B cell (primary cell): ENCODE data around the gene ADARB2. TPM values are rescaled to one million over a fixed set of nuclear protein-coding genes. Genes with fewer than 3 reads are reported as not detected.

Experiments
- ATAC-seq: fragments of 200-7000 bp; cut with Tn5 transposase; one replicate; pipeline ENCODE4 v1.10.0; 2021; ENCODE audit warnings: low read depth, mild to moderate bottlenecking, moderate number of reproducible peaks, moderate library complexity
- CTCF ChIA-PET: fragments of 350-600 bp; sonication (Branson Sonifier 250); formaldehyde crosslinking; loops from one replicate; lab custom pipeline; 2021; ENCODE audit warnings: antibody characterized with exemption, inconsistent platforms; lab: Charles Lee
- POLR2A ChIA-PET: fragments of 350-600 bp; sonication (Branson Sonifier 250); formaldehyde crosslinking; loops from one replicate; lab custom pipeline; 2021; ENCODE audit warnings: antibody characterized with exemption; lab: Charles Lee
- DNase-seq: peaks from one replicate; pipeline ENCODE4 v3.0.0; 2013
- H2AFZ ChIP-seq: 2 replicates; pipeline ENCODE4 v1.6.1; 2012; ENCODE audit warnings: mild to moderate bottlenecking, low read depth, low read length; ENCODE audit not compliant: insufficient read depth, poor library complexity, severe bottlenecking
- H3K27ac ChIP-seq, 2 donors: 1 replicate in 1 of 2; 2 replicates in 1 of 2; pipeline ENCODE4 v1.5.1; 2012 to 2013; ENCODE audit warnings: low read length in 2 of 2, mild to moderate bottlenecking in 2 of 2, moderate library complexity in 1 of 2
- H3K27me3 ChIP-seq, 4 experiments: fragments of 200-600 bp in 1 of 4; sonication (generic) in 1 of 4; replicated peaks in 1 of 4; 1 replicate in 2 of 4; 2 replicates in 2 of 4; pipeline versions ENCODE4 v1.6.1 to v1.7.0; 2013 to 2016; ENCODE audit warnings: low read length in 3 of 4, mild to moderate bottlenecking in 2 of 4, mixed read lengths in 1 of 4, moderate library complexity in 1 of 4; ENCODE audit not compliant: insufficient read depth in 4 of 4, control insufficient read depth in 3 of 4; ENCODE audit errors: control extremely low read depth in 1 of 4
- H3K36me3 ChIP-seq, 2 experiments: replicated peaks in 1 of 2; 1 replicate in 1 of 2; 2 replicates in 1 of 2; pipeline versions ENCODE4 v1.6.1 to v1.7.1; 2013; ENCODE audit warnings: low read length in 1 of 2; ENCODE audit not compliant: insufficient read depth in 2 of 2, control insufficient read depth in 1 of 2; ENCODE audit errors: control extremely low read depth in 1 of 2, extremely low read depth in 1 of 2
- H3K4me1 ChIP-seq, 2 donors: fragments of 200-600 bp in 1 of 2; sonication (generic) in 1 of 2; 1 replicate in 1 of 2; 2 replicates in 1 of 2; pipeline versions ENCODE4 v1.5.1 to v1.6.1; 2013 to 2017; ENCODE audit warnings: low read length in 2 of 2; ENCODE audit not compliant: control insufficient read depth in 2 of 2, insufficient read depth in 2 of 2
- H3K4me2 ChIP-seq: replicated peaks from 2 replicates; pipeline ENCODE3; 2012; ENCODE audit warnings: mild to moderate bottlenecking, low read depth, low read length; ENCODE audit not compliant: poor library complexity, severe bottlenecking
- H3K4me3 ChIP-seq, 5 experiments: fragments of 200-600 bp in 1 of 5; sonication (generic) in 1 of 5; 1 replicate in 3 of 5; 2 replicates in 2 of 5; pipeline versions ENCODE4 v1.5.1 to v1.7.0; 2011 to 2016; ENCODE audit warnings: low read length in 4 of 5, mild to moderate bottlenecking in 4 of 5, low read depth in 2 of 5, control low read depth in 1 of 5, moderate library complexity in 1 of 5; ENCODE audit not compliant: insufficient read depth in 1 of 5; ENCODE audit errors: control extremely low read depth in 1 of 5, extremely low read depth in 1 of 5
- H3K79me2 ChIP-seq: fragments of 200-600 bp; sonication (generic); one replicate; pipeline ENCODE4 v1.6.0; 2016; ENCODE audit warnings: low read length; ENCODE audit not compliant: control insufficient read depth, insufficient read depth
- H3K9ac ChIP-seq: fragments of 200-600 bp; sonication (generic); 2 replicates; pipeline ENCODE4 v1.6.1; 2017; ENCODE audit warnings: mild to moderate bottlenecking, low read length, moderate library complexity
- H3K9me3 ChIP-seq, 3 donors: one replicate each; pipeline versions ENCODE4 v1.6.1 to v1.7.1; 2013; ENCODE audit warnings: low read length in 2 of 3; ENCODE audit not compliant: control insufficient read depth in 2 of 3, insufficient read depth in 1 of 3; ENCODE audit errors: control extremely low read depth in 1 of 3
- H4K20me1 ChIP-seq: 2 replicates; pipeline ENCODE4 v1.6.0; 2012; ENCODE audit warnings: mild to moderate bottlenecking, low read length; ENCODE audit not compliant: insufficient read depth, control insufficient read depth, poor library complexity, severe bottlenecking
- H3K27ac Mint-ChIP-seq: one replicate; pipeline ENCODE4 v1.8.0; 2021; ENCODE audit warnings: mixed read lengths
- H3K27me3 Mint-ChIP-seq: one replicate; pipeline ENCODE4 v1.8.0; 2021; ENCODE audit warnings: mixed read lengths
- H3K4me1 Mint-ChIP-seq: one replicate; pipeline ENCODE4 v1.8.0; 2021; ENCODE audit warnings: mixed read lengths
- H3K4me3 Mint-ChIP-seq: one replicate; pipeline ENCODE4 v1.8.0; 2021; ENCODE audit warnings: mixed read lengths
- H3K9me3 Mint-ChIP-seq: one replicate; pipeline ENCODE4 v1.8.0; 2022; ENCODE audit warnings: mixed read lengths; ENCODE audit not compliant: insufficient read depth
- CTCF ChIP-seq: fragments of 200-600 bp; IDR thresholded peaks from one replicate; pipeline ENCODE4 v1.8.0; 2022; ENCODE audit warnings: antibody characterized with exemption, mild to moderate bottlenecking
- EZH2 ChIP-seq: IDR thresholded peaks from 2 replicates; pipeline ENCODE4 v1.6.1; 2012; ENCODE audit warnings: borderline replicate concordance, low read depth, mild to moderate bottlenecking, moderate library complexity, low read length; ENCODE audit not compliant: insufficient read depth, poor library complexity, severe bottlenecking
- WGBS: methylation state at CpG from one replicate; pipeline ENCODE4 v1.1.5; 2013; ENCODE audit warnings: missing lambda C conversion rate; ENCODE audit not compliant: insufficient coverage; 5-methylcytosine and 5-hydroxymethylcytosine counted together
- intact Hi-C: fragments of 100-400 bp; cut with micrococcal nuclease; formaldehyde crosslinking; loops from one replicate; pipeline ENCODE4 v1.10.0; 2022
- polyA plus RNA-seq: library from polyadenylated mRNA; depleted of rRNA; stranded (reverse); fragments of >200 nt; gene quantifications from 2 replicates; pipeline ENCODE4 v1.2.3, GENCODE V29; 2012
- total RNA-seq, 2 donors: library from RNA; stranded (reverse); fragments of 120-200 nt in 1 of 2; gene quantifications; 1 replicate in 1 of 2; 2 replicates in 1 of 2; pipeline versions ENCODE4 v1.2.3 to v1.2.4, GENCODE V29; 2013 to 2022

Gene ADARB2
- total and polyA plus RNA-seq, 2 donors (not counting 1 experiment from before 2014, with no cell fraction given), result 0.13 to 0.96 TPM

GRCh38 chr10:1424648-1425047 is 312.7 kb downstream of the ADARB2 start:
- intact Hi-C loops, result loop anchor here (1.0 to 10.0 kb wide), 4 partner anchors 43 to 1618 kb away; no protein-coding TSS in a partner anchor
- CTCF ChIA-PET, result no interaction called here

GRCh38 chr10:1423676-1424253 is 313.6 kb downstream of the ADARB2 start:
- Histone ChIP-seq H3K9me3 (peaks cover 0 to 4% (median 0%) of the 10 kb centered on the region in 3 donors), H3K79me2 (no peaks in the 10 kb centered on the region), H3K4me2 (peak overlapping the region; percentile 5), H3K4me3 (no peak overlapping the region), H3K27me3 (no peaks in the 10 kb centered on the region), H3K4me1 (peaks cover 66 to 80% of the 10 kb centered on the region in 2 donors), H2AFZ (no peak overlapping the region), H3K36me3 (no peaks in the 10 kb centered on the region), H3K27ac (no peak overlapping the region), H3K9ac (no peak overlapping the region), H4K20me1 (no peaks in the 10 kb centered on the region)
- DNase-seq (no peak), ATAC-seq (no peak)
- WGBS, result 100% methylated on average over 1 of the region's 2 CpGs
- no peaks in the 10 kb centered on the region for H3K27me3 Mint-ChIP-seq
- ChIA-PET CTCF (interaction anchor here (1.0 to 1.4 kb wide), 2 partner anchors 40 to 41 kb away, joined by 3 read pairs; no protein-coding TSS in a partner anchor), POLR2A (interaction anchor here (1.1 kb wide), 1 partner anchor 153 kb away, joined by 3 read pairs; no protein-coding TSS in a partner anchor)
- intact Hi-C loops, result loop anchor here (5.0 to 10.0 kb wide), 2 partner anchors 511 to 1619 kb away; no protein-coding TSS in a partner anchor
- peak overlapping the region; percentile 23 for H3K27ac Mint-ChIP-seq
- peak overlapping the region; percentile 6 for H3K4me3 Mint-ChIP-seq
- TF ChIP-seq EZH2 (no peak), CTCF (no peak)
- no peaks in the 10 kb centered on the region for H3K9me3 Mint-ChIP-seq
- peaks cover 73% of the 10 kb centered on the region for H3K4me1 Mint-ChIP-seq

More at GRCh38 chr10:1424648-1425047, 312.7 kb downstream of the ADARB2 start:
- Histone ChIP-seq H3K27ac (no peak overlapping the region), H2AFZ (no peak overlapping the region), H3K4me2 (peak overlapping the region; percentile 5), H3K36me3 (no peaks in the 10 kb centered on the region), H3K27me3 (no peaks in the 10 kb centered on the region), H3K79me2 (no peaks in the 10 kb centered on the region), H3K9ac (no peak overlapping the region), H3K9me3 (peaks cover 0 to 4% (median 0%) of the 10 kb centered on the region in 3 donors), H4K20me1 (no peaks in the 10 kb centered on the region), H3K4me3 (no peak overlapping the region), H3K4me1 (peaks cover 63 to 81% of the 10 kb centered on the region in 2 donors)
- ATAC-seq (peak; percentile 16), DNase-seq (no peak)
- no peaks in the 10 kb centered on the region for H3K9me3 Mint-ChIP-seq
- POLR2A ChIA-PET, result interaction anchor here (1.1 to 1.9 kb wide), 3 partner anchors 29 to 152 kb away, joined by 3 to 11 read pairs (median 5); no protein-coding TSS in a partner anchor
- TF ChIP-seq EZH2, result no peak
- 1% methylated on average over 7 of the region's 7 CpGs for WGBS
- no peaks in the 10 kb centered on the region for H3K27me3 Mint-ChIP-seq
- peak overlapping the region; percentile 46 for H3K4me3 Mint-ChIP-seq
- peak overlapping the region; percentile 89 for H3K27ac Mint-ChIP-seq
- peaks cover 72% of the 10 kb centered on the region for H3K4me1 Mint-ChIP-seq
